GM18951 (cell line): ENCODE results near the gene ZYG11B.
"Not testable (repeated sequence)": the region's sequence is repeated elsewhere in the genome, so short reads cannot be mapped to it uniquely, and the experiment has no call there.

ENCODE experiments used
- POLR2A ChIP-seq: IDR thresholded peaks from 4 replicates; pipeline ENCODE4 v1.6.1; 2011; ENCODE audit warnings: mild to moderate bottlenecking; ENCODE audit not compliant: insufficient read length, insufficient read depth; ENCODE audit errors: extremely low read depth
- in situ Hi-C: fragments of 300-500 bp; cut with MboI; formaldehyde crosslinking; loops from one replicate; pipeline ENCODE4 v1.12.0; 2022; ENCODE audit warnings: low sequenced_read_pairs, mixed read lengths, inconsistent platforms; ENCODE audit not compliant: unreplicated experiment

ZYG11B gene

DNA sequence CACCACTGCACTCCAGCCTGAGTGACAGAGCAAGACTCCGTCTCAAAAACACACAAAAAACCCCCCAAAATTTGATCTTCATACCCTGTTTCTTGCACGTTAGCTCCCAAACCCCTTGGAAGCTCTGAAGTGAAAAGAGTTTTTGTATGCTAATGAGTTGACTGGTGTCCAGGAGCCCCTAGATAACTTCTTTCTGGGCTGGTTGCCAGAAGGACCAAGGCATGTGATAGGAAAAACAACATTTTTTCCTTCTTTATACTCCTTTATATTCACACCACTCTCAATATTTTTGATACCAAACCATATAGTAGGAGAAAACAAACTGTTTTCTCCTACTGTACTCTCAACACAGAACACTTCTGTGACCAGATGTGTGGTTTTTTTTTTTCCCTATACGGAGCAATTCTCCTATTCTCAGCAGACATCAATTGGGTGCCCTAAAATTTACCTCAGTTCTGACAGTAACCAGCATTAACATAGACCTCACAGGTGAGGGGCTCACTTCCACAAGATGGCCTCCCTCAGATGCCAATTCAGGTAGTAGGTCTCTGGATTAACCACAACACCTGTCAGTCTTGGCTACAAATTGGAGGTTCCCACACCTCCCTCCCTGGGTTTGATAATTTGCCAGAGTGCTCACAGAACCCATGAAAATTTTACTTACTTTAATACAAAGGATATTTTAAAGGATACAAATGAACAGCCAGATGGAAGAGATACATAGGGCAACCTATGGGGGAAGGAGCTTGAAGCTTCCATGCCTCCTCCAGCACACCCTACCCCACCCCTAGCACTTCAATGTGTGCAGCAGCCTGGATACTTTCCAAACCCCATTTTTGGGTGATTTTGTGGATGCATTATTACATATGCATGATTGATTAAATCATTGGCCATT, 25.6 kb downstream of the ZYG11B start:
- in situ Hi-C loops, result no loop called here
- no peak for TF ChIP-seq POLR2A

DNA sequence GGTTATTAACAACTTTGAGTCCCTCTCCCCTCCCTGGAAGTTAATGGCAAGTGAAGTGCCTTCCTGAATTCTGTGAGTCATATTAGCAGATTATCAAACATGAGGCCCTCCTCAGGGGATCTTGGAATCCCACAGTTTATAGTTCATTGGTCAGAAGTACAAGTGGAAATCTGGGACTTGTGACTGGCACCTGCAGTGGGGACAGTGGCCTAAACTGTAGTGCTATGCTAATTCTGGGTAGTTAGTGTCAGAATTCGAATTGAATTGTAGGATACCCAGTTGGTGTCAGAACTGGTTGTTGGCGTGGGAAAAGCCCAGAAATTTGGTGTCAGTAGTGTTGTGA, 26.2 kb downstream of the ZYG11B start:
- no peak for TF ChIP-seq POLR2A
- in situ Hi-C loops, result no loop called here

- in situ Hi-C loops, result no loop called here
- TF ChIP-seq POLR2A, result no peak
Measured at GRCh38 chr1:52753169-52753568, 26.9 kb downstream of the ZYG11B start.

DNA sequence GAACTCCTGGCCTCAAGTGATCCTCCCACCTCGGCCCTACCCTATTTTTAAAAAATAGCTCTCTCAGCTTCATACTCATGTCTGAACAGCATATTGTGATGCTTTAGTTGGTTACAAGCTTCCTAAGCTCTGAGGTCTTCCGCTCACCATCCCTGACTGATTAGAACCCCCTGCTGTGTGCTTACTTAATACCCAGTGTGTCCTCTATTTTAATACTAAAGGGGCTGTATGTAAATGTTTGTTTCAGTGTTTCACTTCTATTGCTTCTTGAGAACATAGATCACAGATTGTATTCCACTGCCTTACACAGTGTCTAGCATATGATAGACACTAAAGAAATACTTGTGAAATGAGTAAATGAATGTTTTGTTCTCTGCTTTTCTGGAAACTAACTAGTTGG, 29.8 kb downstream of the ZYG11B start:
- in situ Hi-C loops, result no loop called here
- no peak for TF ChIP-seq POLR2A

DNA sequence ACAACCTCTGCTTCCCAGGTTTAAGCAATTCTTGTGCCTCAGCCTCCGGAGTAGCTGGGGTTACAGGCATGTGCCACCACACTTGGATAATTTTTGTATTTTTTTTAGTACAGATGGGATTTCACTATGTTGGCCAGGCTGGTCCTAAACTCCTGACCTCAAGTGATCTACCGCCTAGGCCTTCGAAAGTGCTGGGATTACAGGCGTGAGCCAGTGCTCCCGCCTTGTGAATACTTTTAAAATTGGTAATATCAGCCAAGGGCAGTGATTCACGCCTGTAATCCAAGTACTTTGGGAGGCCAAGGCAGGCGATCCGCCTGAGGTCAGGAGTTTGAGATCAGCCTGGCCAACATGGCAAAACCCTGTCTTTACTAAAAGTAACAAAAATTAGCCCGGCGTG, 33.7 kb downstream of the ZYG11B start:
- TF ChIP-seq POLR2A, result no peak
- in situ Hi-C loops, result no loop called here

DNA sequence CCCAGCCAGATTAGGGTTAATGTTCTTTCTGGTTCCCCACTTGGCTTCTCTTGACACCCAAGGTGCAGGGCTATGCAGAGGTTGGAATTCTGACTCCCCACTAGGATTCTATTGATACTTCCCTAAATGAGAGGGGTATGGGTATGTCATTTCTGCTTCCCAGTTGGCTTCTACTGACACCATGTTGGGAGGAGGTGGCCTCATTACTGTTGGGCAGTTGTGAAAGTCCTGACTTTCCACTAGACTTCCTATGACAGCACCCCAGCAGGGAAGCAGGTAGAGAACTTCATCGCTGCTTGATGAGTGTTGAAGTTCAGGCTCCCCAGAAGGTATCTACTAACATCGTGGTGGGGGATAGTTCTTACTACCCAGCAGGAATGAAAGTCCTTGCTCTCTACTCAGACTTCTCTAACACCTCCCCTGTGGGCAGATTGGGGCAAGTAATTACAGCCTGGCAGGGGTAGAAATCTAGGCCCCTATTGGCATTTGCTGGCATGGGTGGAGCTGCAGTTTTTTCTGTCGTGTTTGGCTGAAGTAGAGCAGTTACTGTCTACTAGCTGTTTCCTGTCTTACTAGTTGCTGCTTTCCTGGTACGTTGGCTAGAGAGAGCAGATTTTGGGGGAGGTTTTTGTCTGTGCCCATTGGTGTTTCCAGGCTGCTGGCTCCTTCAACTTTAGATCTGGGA, 41.5 kb downstream of the ZYG11B start:
- in situ Hi-C loops, result no loop called here
- TF ChIP-seq POLR2A, result no peak

GRCh38 chr1:52769346-52770033, 43.2 kb downstream of the ZYG11B start:
- in situ Hi-C loops, result no loop called here

DNA sequence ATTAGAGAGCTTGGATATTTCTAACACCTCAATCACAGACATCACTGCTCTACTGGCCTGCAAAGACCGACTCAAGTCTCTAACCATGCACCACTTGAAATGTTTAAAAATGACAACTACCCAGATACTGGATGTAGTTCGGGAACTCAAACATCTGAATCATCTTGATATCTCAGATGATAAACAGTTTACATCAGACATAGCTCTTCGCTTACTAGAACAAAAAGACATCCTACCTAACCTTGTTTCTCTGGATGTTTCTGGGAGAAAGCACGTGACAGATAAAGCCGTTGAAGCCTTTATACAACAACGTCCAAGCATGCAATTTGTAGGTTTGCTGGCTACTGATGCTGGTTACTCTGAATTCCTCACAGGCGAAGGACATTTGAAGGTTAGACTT, 45.1 kb downstream of the ZYG11B start:
- in situ Hi-C loops, result no loop called here
- TF ChIP-seq POLR2A, result no peak

More at GRCh38 chr1:52769346-52770033, 43.2 kb downstream of the ZYG11B start:
- TF ChIP-seq POLR2A, result no peak

DNA sequence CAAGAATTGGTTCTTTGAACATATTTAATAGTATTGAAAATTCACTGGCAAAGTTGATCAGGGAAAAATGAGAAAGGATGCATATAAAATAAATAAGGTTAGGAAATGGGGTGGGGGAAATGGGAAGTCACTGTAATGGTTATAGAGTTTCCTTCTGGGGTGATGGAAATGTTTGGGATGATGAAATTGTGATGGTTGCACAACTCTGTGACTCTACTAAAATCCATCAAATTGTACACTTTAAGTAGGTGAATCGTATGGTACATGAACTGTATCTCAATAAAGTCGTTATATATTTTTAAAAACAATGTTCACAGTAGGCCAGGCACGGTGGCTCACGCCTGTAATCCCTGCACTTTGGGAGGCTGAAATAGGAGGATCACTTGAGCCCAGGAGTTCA, 59.9 kb downstream of the ZYG11B start:
- in situ Hi-C loops, result no loop called here
- no peak for TF ChIP-seq POLR2A

DNA sequence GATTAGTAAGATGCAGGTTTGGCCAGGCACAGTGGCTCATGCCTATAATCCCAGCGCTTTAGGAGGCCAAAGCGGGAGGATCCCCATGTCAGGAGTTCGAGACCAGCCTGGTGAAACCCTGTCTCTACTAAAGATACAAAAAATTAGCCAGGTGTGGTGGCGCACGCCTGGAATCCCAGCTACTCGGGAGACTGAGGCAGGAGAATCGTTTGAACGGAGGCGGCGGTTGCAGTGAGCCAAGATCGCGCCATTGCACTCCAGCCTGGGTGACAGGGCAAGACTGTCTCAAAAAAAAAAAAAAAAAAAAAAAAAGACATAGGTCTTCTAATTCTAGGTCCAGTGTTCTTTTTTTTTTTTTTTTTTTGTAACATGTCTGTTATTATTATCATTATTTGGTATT, 64.2 kb downstream of the ZYG11B start:
- in situ Hi-C loops, result not testable (repeated sequence)

- in situ Hi-C loops, result no loop called here
- no peak for TF ChIP-seq POLR2A
Measured at GRCh38 chr1:52792036-52792435, 65.8 kb downstream of the ZYG11B start.

DNA sequence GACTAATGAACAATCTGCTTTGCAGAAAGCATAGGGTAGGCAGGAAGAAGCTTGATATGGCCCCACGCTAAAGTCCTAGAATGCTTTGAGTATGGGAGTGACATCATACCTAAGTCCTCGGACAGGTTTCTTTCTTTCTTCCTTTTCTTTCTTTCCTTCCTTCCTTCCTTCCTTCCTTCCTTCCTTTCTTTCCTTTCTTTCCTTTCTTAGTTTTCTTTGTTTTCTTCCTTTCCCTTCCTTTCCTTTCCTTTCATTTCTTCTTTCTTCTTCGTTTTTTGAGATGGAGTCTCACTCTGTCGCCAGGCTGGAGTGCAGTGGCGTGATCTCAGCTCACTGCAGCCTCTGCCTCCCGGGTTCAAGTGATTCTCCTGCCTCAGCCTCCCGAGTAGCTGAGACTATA, 67.5 kb downstream of the ZYG11B start:
- in situ Hi-C loops, result not testable (repeated sequence)

DNA sequence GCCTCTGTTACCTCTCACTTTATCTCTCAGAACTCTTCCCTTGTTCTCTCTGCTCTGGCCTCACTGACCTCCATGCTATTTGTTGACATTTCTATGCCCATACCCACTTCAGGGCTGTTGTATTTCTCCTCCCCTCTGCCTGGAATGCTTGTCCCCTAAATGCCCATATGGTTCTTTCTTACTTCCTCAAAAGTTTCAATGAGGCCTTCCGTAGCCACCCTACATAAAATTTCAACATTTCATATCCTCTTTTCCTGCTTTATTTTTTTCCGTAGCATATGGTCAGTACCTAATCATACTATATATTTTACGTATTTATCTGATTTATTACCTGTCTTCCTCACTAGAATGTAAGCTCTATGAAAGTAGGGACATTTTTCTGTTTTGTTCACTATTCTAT, 69.2 kb downstream of the ZYG11B start:
- in situ Hi-C loops, result no loop called here
- TF ChIP-seq POLR2A, result no peak

GRCh38 chr1:52798331-52798730, 72.1 kb downstream of the ZYG11B start:
- TF ChIP-seq POLR2A, result no peak
- in situ Hi-C loops, result no loop called here
